Measurements from ENCODE around the gene NR3C2. TPM values are rescaled to one million over a fixed set of nuclear protein-coding genes. Genes with fewer than 3 reads are reported as not detected.
A peak's percentile ranks its signal among the peaks of the same experiment; 100 is the strongest.

The NR3C2 gene
- total RNA-seq, 1 donor from 2014 or later = 0.14 TPM

GRCh38 chr4:148055844-148056243, 386.4 kb downstream of the NR3C2 start:
- Mint-ChIP-seq H3K27ac (no peak overlapping the region), H3K27me3 (no peaks in the 10 kb centered on the region)
- intact Hi-C loops (cut with micrococcal nuclease) = loop anchor here (5.0 kb wide), 1 partner anchor 386 kb away; the partner anchor contains the start of gene NR3C2

GRCh38 chr4:148054275-148054674, 387.9 kb downstream of the NR3C2 start:
- no peak overlapping the region for H3K27ac Mint-ChIP-seq
- no peaks in the 10 kb centered on the region for H3K36me3 Mint-ChIP-seq (ENCODE audit: low read depth)
- H3K9me3 Mint-ChIP-seq = no peaks in the 10 kb centered on the region
- no peak for DNase-seq
- peaks cover 60% of the 10 kb centered on the region for H3K4me1 Mint-ChIP-seq
- H3K27me3 Mint-ChIP-seq = no peaks in the 10 kb centered on the region
- H3K4me3 Mint-ChIP-seq = no peak overlapping the region
- intact Hi-C loops (cut with micrococcal nuclease) = loop anchor here (5.0 kb wide), 1 partner anchor 72 kb away; no protein-coding TSS in a partner anchor

More at GRCh38 chr4:148055844-148056243, 386.4 kb downstream of the NR3C2 start:
- no peaks in the 10 kb centered on the region for H3K36me3 Mint-ChIP-seq (ENCODE audit: low read depth)
- no peak for DNase-seq
- H3K4me3 Mint-ChIP-seq = no peak overlapping the region
- peaks cover 69% of the 10 kb centered on the region for H3K4me1 Mint-ChIP-seq
- no peaks in the 10 kb centered on the region for H3K9me3 Mint-ChIP-seq

GRCh38 chr4:148053298-148054003, 388.8 kb downstream of the NR3C2 start:
- H3K27me3 Mint-ChIP-seq = no peaks in the 10 kb centered on the region
- H3K4me1 Mint-ChIP-seq = peaks cover 52% of the 10 kb centered on the region
- H3K4me3 Mint-ChIP-seq = no peak overlapping the region
- no peak overlapping the region for H3K27ac Mint-ChIP-seq
- no peaks in the 10 kb centered on the region for H3K9me3 Mint-ChIP-seq
- DNase-seq = no peak
- intact Hi-C loops (cut with micrococcal nuclease) = loop anchor here (5.0 kb wide), 1 partner anchor 71 kb away; no protein-coding TSS in a partner anchor
- H3K36me3 Mint-ChIP-seq (ENCODE audit: low read depth) = peaks cover 2% of the 10 kb centered on the region

- Mint-ChIP-seq H3K36me3 (ENCODE audit: low read depth) (peaks cover 7% of the 10 kb centered on the region), H3K4me1 (peaks cover 47% of the 10 kb centered on the region), H3K4me3 (peak overlapping the region; percentile 59), H3K27me3 (no peaks in the 10 kb centered on the region), H3K9me3 (no peaks in the 10 kb centered on the region), H3K27ac (peak overlapping the region; percentile 16)
- intact Hi-C loops (cut with micrococcal nuclease) = loop anchor here (5.0 kb wide), 1 partner anchor 70 kb away; no protein-coding TSS in a partner anchor
- DNase-seq = peak; percentile 84
Measured at GRCh38 chr4:148052448-148052847, 389.8 kb downstream of the NR3C2 start.

- H3K4me1 Mint-ChIP-seq = peaks cover 36% of the 10 kb centered on the region
- H3K27ac Mint-ChIP-seq = no peak overlapping the region
- H3K9me3 Mint-ChIP-seq = no peaks in the 10 kb centered on the region
- H3K27me3 Mint-ChIP-seq = no peaks in the 10 kb centered on the region
- intact Hi-C loops (cut with micrococcal nuclease) = loop anchor here (5.0 kb wide), 1 partner anchor 69 kb away; no protein-coding TSS in a partner anchor
- DNase-seq = no peak
- peaks cover 7% of the 10 kb centered on the region for H3K36me3 Mint-ChIP-seq (ENCODE audit: low read depth)
- no peak overlapping the region for H3K4me3 Mint-ChIP-seq
Measured at GRCh38 chr4:148051403-148051802, 390.8 kb downstream of the NR3C2 start.

GRCh38 chr4:148048598-148048997, 393.6 kb downstream of the NR3C2 start:
- Mint-ChIP-seq H3K4me3 (no peak overlapping the region), H3K27me3 (no peaks in the 10 kb centered on the region), H3K36me3 (ENCODE audit: low read depth) (peaks cover 7% of the 10 kb centered on the region), H3K9me3 (no peaks in the 10 kb centered on the region), H3K27ac (no peak overlapping the region), H3K4me1 (peaks cover 26% of the 10 kb centered on the region)
- DNase-seq = no peak
- intact Hi-C loops (cut with micrococcal nuclease) = no loop called here

- intact Hi-C loops (cut with micrococcal nuclease) = no loop called here
Measured at GRCh38 chr4:148044912-148045352, 397.3 kb downstream of the NR3C2 start.

GRCh38 chr4:148044089-148044911, 397.9 kb downstream of the NR3C2 start:
- no peaks in the 10 kb centered on the region for H3K27me3 Mint-ChIP-seq
- no peak overlapping the region for H3K4me3 Mint-ChIP-seq
- intact Hi-C loops (cut with micrococcal nuclease) = no loop called here
- peaks cover 7% of the 10 kb centered on the region for H3K36me3 Mint-ChIP-seq (ENCODE audit: low read depth)
- peaks cover 4% of the 10 kb centered on the region for H3K4me1 Mint-ChIP-seq
- no peaks in the 10 kb centered on the region for H3K9me3 Mint-ChIP-seq
- DNase-seq = no peak
- no peak overlapping the region for H3K27ac Mint-ChIP-seq

More at GRCh38 chr4:148044912-148045352, 397.3 kb downstream of the NR3C2 start:
- H3K4me3 Mint-ChIP-seq = no peak overlapping the region
- H3K36me3 Mint-ChIP-seq (ENCODE audit: low read depth) = peaks cover 7% of the 10 kb centered on the region
- no peaks in the 10 kb centered on the region for H3K27me3 Mint-ChIP-seq
- DNase-seq = no peak
- H3K4me1 Mint-ChIP-seq = peaks cover 4% of the 10 kb centered on the region
- H3K9me3 Mint-ChIP-seq = no peaks in the 10 kb centered on the region
- H3K27ac Mint-ChIP-seq = no peak overlapping the region

- no peaks in the 10 kb centered on the region for H3K36me3 Mint-ChIP-seq (ENCODE audit: low read depth)
- DNase-seq = no peak
- peaks cover 6% of the 10 kb centered on the region for H3K9me3 Mint-ChIP-seq
- no peak overlapping the region for H3K27ac Mint-ChIP-seq
- H3K4me3 Mint-ChIP-seq = no peak overlapping the region
- intact Hi-C loops (cut with micrococcal nuclease) = no loop called here
- peaks cover 4% of the 10 kb centered on the region for H3K4me1 Mint-ChIP-seq
- H3K27me3 Mint-ChIP-seq = peaks cover 2% of the 10 kb centered on the region
Measured at GRCh38 chr4:148041606-148042329, 400.4 kb downstream of the NR3C2 start.

- Mint-ChIP-seq H3K9me3 (peaks cover 12% of the 10 kb centered on the region), H3K4me1 (no peaks in the 10 kb centered on the region), H3K27ac (no peak overlapping the region), H3K36me3 (ENCODE audit: low read depth) (no peaks in the 10 kb centered on the region), H3K27me3 (peaks cover 2% of the 10 kb centered on the region), H3K4me3 (no peak overlapping the region)
- intact Hi-C loops (cut with micrococcal nuclease) = no loop called here
- DNase-seq = no peak
Measured at GRCh38 chr4:148034813-148035212, 407.4 kb downstream of the NR3C2 start.

- Mint-ChIP-seq H3K4me3 (no peak overlapping the region), H3K36me3 (ENCODE audit: low read depth) (no peaks in the 10 kb centered on the region), H3K4me1 (no peaks in the 10 kb centered on the region), H3K9me3 (no peaks in the 10 kb centered on the region), H3K27ac (no peak overlapping the region), H3K27me3 (no peaks in the 10 kb centered on the region)
- no peak for DNase-seq
- intact Hi-C loops (cut with micrococcal nuclease) = no loop called here
Measured at GRCh38 chr4:148030193-148030873, 411.9 kb downstream of the NR3C2 start.

- H3K36me3 Mint-ChIP-seq (ENCODE audit: low read depth) = no peaks in the 10 kb centered on the region
- H3K4me3 Mint-ChIP-seq = no peak overlapping the region
- no peaks in the 10 kb centered on the region for H3K27me3 Mint-ChIP-seq
- no peaks in the 10 kb centered on the region for H3K4me1 Mint-ChIP-seq
- H3K9me3 Mint-ChIP-seq = no peaks in the 10 kb centered on the region
- H3K27ac Mint-ChIP-seq = no peak overlapping the region
- intact Hi-C loops (cut with micrococcal nuclease) = no loop called here
- no peak for DNase-seq
Measured at GRCh38 chr4:148029781-148030180, 412.4 kb downstream of the NR3C2 start.
